ENCODE results near the gene OLFM4. TPM values are rescaled to one million over a fixed set of nuclear protein-coding genes. Genes with fewer than 3 reads are reported as not detected.

Gene OLFM4
- total and polyA plus RNA-seq, 4 donors: 0.39 to 38.8 (median 1.6) TPM

- WGBS, 2 donors: 92 to 93% methylated on average over 1 of the region's 1 CpG
Observed at GRCh38 chr13:52994865-52995264, 33.7 kb upstream of the OLFM4 start.

DNA sequence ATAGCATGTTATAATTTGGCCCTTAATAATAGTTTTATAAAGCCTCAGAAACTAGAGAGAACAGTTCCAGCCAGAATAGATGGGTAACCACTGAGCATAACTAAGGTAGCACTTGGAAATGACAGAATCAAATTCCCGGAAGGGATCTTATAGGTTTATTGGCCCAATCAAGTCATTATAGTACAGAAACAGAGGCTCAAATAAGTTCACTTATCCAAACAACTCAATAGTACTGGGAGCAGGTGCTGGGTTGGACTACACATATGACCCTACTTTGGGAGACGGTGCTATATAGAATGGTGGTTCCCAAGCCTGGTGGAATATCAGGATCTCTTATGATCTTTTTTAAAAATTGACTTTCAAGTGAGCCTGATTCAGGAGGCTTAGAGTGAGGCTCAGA, 32.7 kb upstream of the OLFM4 start:
- intact Hi-C loops (cut with DNase I): no loop called here
- DNase-seq (no peak), ATAC-seq (ENCODE audit: low FRiP score) (no peak)
- H3K27me3 ChIP-seq (ENCODE audit: control insufficient read depth in 1 of 2, insufficient read depth in 2 of 2, low read length in 1 of 2): no peaks in the 10 kb centered on the region
- no peak overlapping the region for H3K4me3 ChIP-seq (ENCODE audit: low read length in 2 of 2)
- H3K27ac ChIP-seq (ENCODE audit: low read depth in 1 of 2, low read length in 2 of 2): no peak overlapping the region
- 93 to 97% methylated on average over 2 of the region's 2 CpGs for WGBS, 2 donors
- no peaks in the 10 kb centered on the region for H3K4me1 ChIP-seq (ENCODE audit: control insufficient read depth in 1 of 2, insufficient read depth in 2 of 2, low read length in 2 of 2)
- H3K36me3 ChIP-seq (ENCODE audit: control insufficient read depth in 1 of 2, insufficient read depth in 2 of 2, low read length in 1 of 2): no peaks in the 10 kb centered on the region
- H3K9me3 ChIP-seq (ENCODE audit: control insufficient read depth, low read length): no peaks in the 10 kb centered on the region

More at GRCh38 chr13:52994865-52995264, 33.7 kb upstream of the OLFM4 start:
- intact Hi-C loops (cut with DNase I): no loop called here
- no peaks in the 10 kb centered on the region for H3K9me3 ChIP-seq (ENCODE audit: control insufficient read depth, low read length)
- ATAC-seq (ENCODE audit: low FRiP score): no peak
- no peaks in the 10 kb centered on the region for H3K36me3 ChIP-seq (ENCODE audit: control insufficient read depth in 1 of 2, insufficient read depth in 2 of 2, low read length in 1 of 2)
- no peaks in the 10 kb centered on the region for H3K4me1 ChIP-seq (ENCODE audit: control insufficient read depth in 1 of 2, insufficient read depth in 2 of 2, low read length in 2 of 2)
- no peaks in the 10 kb centered on the region for H3K27me3 ChIP-seq (ENCODE audit: control insufficient read depth in 1 of 2, insufficient read depth in 2 of 2, low read length in 1 of 2)
- no peak overlapping the region for H3K4me3 ChIP-seq (ENCODE audit: low read length in 2 of 2)
- no peak overlapping the region for H3K27ac ChIP-seq (ENCODE audit: low read depth in 1 of 2, low read length in 2 of 2)
- no peak for DNase-seq

GRCh38 chr13:52997951-52998876, 30.4 kb upstream of the OLFM4 start:
- 76 to 91% methylated on average over 5 of the region's 5 CpGs for WGBS, 2 donors
- H3K4me1 ChIP-seq (ENCODE audit: control insufficient read depth in 1 of 2, insufficient read depth in 2 of 2, low read length in 2 of 2): no peaks in the 10 kb centered on the region
- ATAC-seq (ENCODE audit: low FRiP score): no peak

GRCh38 chr13:52999093-52999696, 29.4 kb upstream of the OLFM4 start:
- 60 to 75% methylated on average over 4 of the region's 4 CpGs for whole genome bisulfite sequencing, 2 donors
- Histone ChIP-seq H3K27ac (ENCODE audit: low read depth in 1 of 2, low read length in 2 of 2) (no peak overlapping the region), H3K4me3 (ENCODE audit: low read length in 2 of 2) (no peak overlapping the region), H3K36me3 (ENCODE audit: control insufficient read depth in 1 of 2, insufficient read depth in 2 of 2, low read length in 1 of 2) (no peaks in the 10 kb centered on the region), H3K4me1 (ENCODE audit: control insufficient read depth in 1 of 2, insufficient read depth in 2 of 2, low read length in 2 of 2) (no peaks in the 10 kb centered on the region), H3K27me3 (ENCODE audit: control insufficient read depth in 1 of 2, insufficient read depth in 2 of 2, low read length in 1 of 2) (no peaks in the 10 kb centered on the region), H3K9me3 (ENCODE audit: control insufficient read depth, low read length) (no peaks in the 10 kb centered on the region)
- DNase-seq (no peak), ATAC-seq (ENCODE audit: low FRiP score) (no peak)
- intact Hi-C loops (cut with DNase I): no loop called here

More at GRCh38 chr13:52997951-52998876, 30.4 kb upstream of the OLFM4 start:
- Histone ChIP-seq H3K9me3 (ENCODE audit: control insufficient read depth, low read length) (no peaks in the 10 kb centered on the region), H3K36me3 (ENCODE audit: control insufficient read depth in 1 of 2, insufficient read depth in 2 of 2, low read length in 1 of 2) (no peaks in the 10 kb centered on the region), H3K4me3 (ENCODE audit: low read length in 2 of 2) (no peak overlapping the region), H3K27me3 (ENCODE audit: control insufficient read depth in 1 of 2, insufficient read depth in 2 of 2, low read length in 1 of 2) (no peaks in the 10 kb centered on the region), H3K27ac (ENCODE audit: low read depth in 1 of 2, low read length in 2 of 2) (no peak overlapping the region)
- DNase-seq: no peak
- intact Hi-C loops (cut with DNase I): no loop called here

DNA sequence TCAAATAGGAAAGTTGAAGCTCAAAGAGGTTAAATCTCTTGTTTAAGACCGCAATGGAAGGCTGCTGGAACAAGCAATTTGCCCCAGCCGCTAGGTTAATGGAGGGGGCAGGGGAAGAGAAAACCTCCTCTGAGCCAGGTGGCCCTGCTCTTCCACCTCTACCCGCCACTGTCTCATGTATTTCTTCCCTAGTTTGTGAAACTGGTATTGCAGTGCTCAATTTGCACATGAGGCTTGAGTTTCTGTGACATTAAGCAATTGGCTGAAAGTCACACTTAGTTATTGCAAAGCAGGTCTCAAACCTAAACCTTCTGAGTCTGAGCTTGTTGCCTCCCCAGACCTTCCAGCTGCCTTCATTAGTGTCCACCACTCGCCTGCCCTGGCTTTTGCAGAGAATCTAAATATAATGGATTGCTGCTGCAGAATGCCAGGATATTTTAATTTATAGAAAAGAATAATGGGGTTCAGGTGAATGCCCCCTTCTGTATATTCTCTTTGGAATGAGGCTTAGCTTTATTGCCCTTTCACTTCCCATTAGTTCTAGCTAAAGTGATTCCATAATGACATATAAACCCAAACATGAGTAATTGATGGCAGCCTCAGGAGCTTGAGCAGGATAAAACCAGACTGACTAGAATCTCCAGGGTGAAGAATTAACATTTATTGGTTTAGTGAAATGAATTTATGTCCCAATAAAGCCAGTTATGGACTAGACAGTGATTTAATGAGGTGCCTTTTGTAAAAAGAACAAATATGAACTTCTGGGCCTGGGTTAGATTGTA, 27.0 kb upstream of the OLFM4 start:
- DNase-seq (no peak), ATAC-seq (ENCODE audit: low FRiP score) (no peak)
- Histone ChIP-seq H3K4me1 (ENCODE audit: control insufficient read depth in 1 of 2, insufficient read depth in 2 of 2, low read length in 2 of 2) (no peaks in the 10 kb centered on the region), H3K27ac (ENCODE audit: low read depth in 1 of 2, low read length in 2 of 2) (no peak overlapping the region), H3K36me3 (ENCODE audit: control insufficient read depth in 1 of 2, insufficient read depth in 2 of 2, low read length in 1 of 2) (no peaks in the 10 kb centered on the region), H3K27me3 (ENCODE audit: control insufficient read depth in 1 of 2, insufficient read depth in 2 of 2, low read length in 1 of 2) (no peaks in the 10 kb centered on the region), H3K4me3 (ENCODE audit: low read length in 2 of 2) (no peak overlapping the region), H3K9me3 (ENCODE audit: control insufficient read depth, low read length) (no peaks in the 10 kb centered on the region)
- 94 to 98% methylated on average over 4 of the region's 4 CpGs for whole genome bisulfite sequencing, 2 donors
- intact Hi-C loops (cut with DNase I): no loop called here

- H3K4me1 ChIP-seq (ENCODE audit: control insufficient read depth in 1 of 2, insufficient read depth in 2 of 2, low read length in 2 of 2): no peaks in the 10 kb centered on the region
- no peak for DNase-seq
- H3K9me3 ChIP-seq (ENCODE audit: control insufficient read depth, low read length): no peaks in the 10 kb centered on the region
- ATAC-seq (ENCODE audit: low FRiP score): no peak
- intact Hi-C loops (cut with DNase I): no loop called here
- H3K27ac ChIP-seq (ENCODE audit: low read depth in 1 of 2, low read length in 2 of 2): no peak overlapping the region
- WGBS, 2 donors: 92 to 95% methylated on average over 2 of the region's 2 CpGs
- H3K36me3 ChIP-seq (ENCODE audit: control insufficient read depth in 1 of 2, insufficient read depth in 2 of 2, low read length in 1 of 2): no peaks in the 10 kb centered on the region
- H3K27me3 ChIP-seq (ENCODE audit: control insufficient read depth in 1 of 2, insufficient read depth in 2 of 2, low read length in 1 of 2): no peaks in the 10 kb centered on the region
- no peak overlapping the region for H3K4me3 ChIP-seq (ENCODE audit: low read length in 2 of 2)
Observed at GRCh38 chr13:53004573-53004972, 24.0 kb upstream of the OLFM4 start.

GRCh38 chr13:53005626-53006025, 23.0 kb upstream of the OLFM4 start:
- no peaks in the 10 kb centered on the region for H3K36me3 ChIP-seq (ENCODE audit: control insufficient read depth in 1 of 2, insufficient read depth in 2 of 2, low read length in 1 of 2)
- H3K27ac ChIP-seq (ENCODE audit: low read depth in 1 of 2, low read length in 2 of 2): no peak overlapping the region
- DNase-seq: no peak
- WGBS, 2 donors: 96% methylated on average over 12 of the region's 12 CpGs
- H3K9me3 ChIP-seq (ENCODE audit: control insufficient read depth, low read length): no peaks in the 10 kb centered on the region
- H3K27me3 ChIP-seq (ENCODE audit: control insufficient read depth in 1 of 2, insufficient read depth in 2 of 2, low read length in 1 of 2): no peaks in the 10 kb centered on the region
- ATAC-seq (ENCODE audit: low FRiP score): no peak
- H3K4me1 ChIP-seq (ENCODE audit: control insufficient read depth in 1 of 2, insufficient read depth in 2 of 2, low read length in 2 of 2): no peaks in the 10 kb centered on the region
- intact Hi-C loops (cut with DNase I): no loop called here
- no peak overlapping the region for H3K4me3 ChIP-seq (ENCODE audit: low read length in 2 of 2)

GRCh38 chr13:53007872-53008271, 20.7 kb upstream of the OLFM4 start:
- Histone ChIP-seq H3K4me3 (ENCODE audit: low read length in 2 of 2) (no peak overlapping the region), H3K27ac (ENCODE audit: low read depth in 1 of 2, low read length in 2 of 2) (no peak overlapping the region), H3K9me3 (ENCODE audit: control insufficient read depth, low read length) (no peaks in the 10 kb centered on the region), H3K4me1 (ENCODE audit: control insufficient read depth in 1 of 2, insufficient read depth in 2 of 2, low read length in 2 of 2) (no peaks in the 10 kb centered on the region), H3K36me3 (ENCODE audit: control insufficient read depth in 1 of 2, insufficient read depth in 2 of 2, low read length in 1 of 2) (no peaks in the 10 kb centered on the region), H3K27me3 (ENCODE audit: control insufficient read depth in 1 of 2, insufficient read depth in 2 of 2, low read length in 1 of 2) (no peaks in the 10 kb centered on the region)
- ATAC-seq (ENCODE audit: low FRiP score) (no peak), DNase-seq (no peak)
- 29 to 35% methylated on average over 3 of the region's 3 CpGs for WGBS, 2 donors
- intact Hi-C loops (cut with DNase I): no loop called here
